Peyer's patch (tissue), 4 donors: ENCODE data around the gene SPIB.

Experiments
- CTCF ChIP-seq, 6 experiments: fragments of 450-650 bp in 4 of 6; fragments of 200-600 bp in 2 of 6; sonication (generic) in 1 of 6; IDR thresholded peaks; one replicate each; pipeline ENCODE4 v1.5.1; 2017 to 2019; ENCODE audit warnings: antibody characterized with exemption in 6 of 6, mild to moderate bottlenecking in 3 of 6, moderate library complexity in 1 of 6
- POLR2A ChIP-seq, 2 donors: fragments of 450-650 bp; IDR thresholded peaks; one replicate each; pipeline ENCODE4 v1.5.1; 2017; ENCODE audit warnings: antibody characterized with exemption in 2 of 2, mild to moderate bottlenecking in 2 of 2, moderate library complexity in 2 of 2

- TF ChIP-seq CTCF (IDR thresholded peaks at IDR 0.05) (peak in 2 of 6 experiments; percentile 4 to 6), POLR2A (IDR thresholded peaks at IDR 0.05) (no peak)
These were observed 60.4 kb downstream of the SPIB start for GRCh38 chr19:50478901-50479715.
